Keratinocyte (primary cell): Measurements from ENCODE around the gene NUP214.

Experiments
- EZH2 ChIP-seq: IDR thresholded peaks from one replicate; pipeline ENCODE4 v1.6.1; 2012; ENCODE audit warnings: inconsistent platforms, mild to moderate bottlenecking, low read length, moderate library complexity
- TF ChIP-seq, protein P1 (sequence below), 3 experiments: IDR thresholded peaks in 1 of 3; conservative IDR thresholded peaks in 1 of 3; optimal IDR thresholded peaks in 1 of 3; 2 replicates in 2 of 3; 3 replicates in 1 of 3; pipeline versions ENCODE3 to v1.5.1; 2011; ENCODE audit warnings: low read length in 3 of 3, mild to moderate bottlenecking in 3 of 3, moderate library complexity in 2 of 3, control low read depth in 1 of 3, inconsistent platforms in 1 of 3; ENCODE audit not compliant: insufficient read depth in 2 of 3; ENCODE audit errors: extremely low read depth in 1 of 3

DNA sequence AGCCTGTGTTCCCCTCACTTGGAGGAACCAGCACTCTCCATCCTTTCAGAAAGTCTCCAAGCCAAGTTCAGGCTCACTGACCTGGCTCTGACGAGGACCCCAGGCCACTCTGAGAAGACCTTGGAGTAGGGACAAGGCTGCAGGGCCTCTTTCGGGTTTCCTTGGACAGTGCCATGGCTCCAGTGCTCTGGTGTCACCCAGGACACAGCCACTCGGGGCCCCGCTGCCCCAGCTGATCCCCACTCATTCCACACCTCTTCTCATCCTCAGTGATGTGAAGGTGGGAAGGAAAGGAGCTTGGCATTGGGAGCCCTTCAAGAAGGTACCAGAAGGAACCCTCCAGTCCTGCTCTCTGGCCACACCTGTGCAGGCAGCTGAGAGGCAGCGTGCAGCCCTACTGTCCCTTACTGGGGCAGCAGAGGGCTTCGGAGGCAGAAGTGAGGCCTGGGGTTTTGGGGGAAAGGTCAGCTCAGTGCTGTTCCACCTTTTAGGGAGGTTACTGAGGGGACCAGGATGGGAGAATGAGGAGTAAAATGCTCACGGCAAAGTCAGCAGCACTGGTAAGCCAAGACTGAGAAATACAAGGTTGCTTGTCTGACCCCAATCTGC is 4.7 kb upstream of the NUP214 start:
- no peak for TF ChIP-seq EZH2
- TF ChIP-seq, protein P1, sequence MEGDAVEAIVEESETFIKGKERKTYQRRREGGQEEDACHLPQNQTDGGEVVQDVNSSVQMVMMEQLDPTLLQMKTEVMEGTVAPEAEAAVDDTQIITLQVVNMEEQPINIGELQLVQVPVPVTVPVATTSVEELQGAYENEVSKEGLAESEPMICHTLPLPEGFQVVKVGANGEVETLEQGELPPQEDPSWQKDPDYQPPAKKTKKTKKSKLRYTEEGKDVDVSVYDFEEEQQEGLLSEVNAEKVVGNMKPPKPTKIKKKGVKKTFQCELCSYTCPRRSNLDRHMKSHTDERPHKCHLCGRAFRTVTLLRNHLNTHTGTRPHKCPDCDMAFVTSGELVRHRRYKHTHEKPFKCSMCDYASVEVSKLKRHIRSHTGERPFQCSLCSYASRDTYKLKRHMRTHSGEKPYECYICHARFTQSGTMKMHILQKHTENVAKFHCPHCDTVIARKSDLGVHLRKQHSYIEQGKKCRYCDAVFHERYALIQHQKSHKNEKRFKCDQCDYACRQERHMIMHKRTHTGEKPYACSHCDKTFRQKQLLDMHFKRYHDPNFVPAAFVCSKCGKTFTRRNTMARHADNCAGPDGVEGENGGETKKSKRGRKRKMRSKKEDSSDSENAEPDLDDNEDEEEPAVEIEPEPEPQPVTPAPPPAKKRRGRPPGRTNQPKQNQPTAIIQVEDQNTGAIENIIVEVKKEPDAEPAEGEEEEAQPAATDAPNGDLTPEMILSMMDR (optimal IDR thresholded peaks at IDR 0.05 in 1 of 3, IDR thresholded peaks at IDR 0.05 in 1 of 3, conservative IDR thresholded peaks at IDR 0.05 in 1 of 3; ENCODE audit: extremely low read depth in 1 of 3, insufficient read depth in 2 of 3, low read length in 3 of 3), result no peak
